Liver (tissue), 9 donors: ENCODE results near the gene TMEM233. TPM values are rescaled to one million over a fixed set of nuclear protein-coding genes. Genes with fewer than 3 reads are reported as not detected.

Source experiments
- DNase-seq: peaks from one replicate; pipeline ENCODE4 v3.0.0-alpha.2; 2017; ENCODE audit warnings: low spot score
- H3K27ac ChIP-seq, 2 donors: one replicate each; pipeline ENCODE4 v1.7.0; 2013; ENCODE audit warnings: inconsistent platforms in 2 of 2, low read length in 2 of 2, control low read depth in 1 of 2, low read depth in 1 of 2, mild to moderate bottlenecking in 1 of 2
- H3K27me3 ChIP-seq, 4 donors: one replicate each; pipeline versions ENCODE4 v1.6.1 to v1.7.0; 2013; ENCODE audit warnings: low read length in 3 of 4, inconsistent platforms in 1 of 4, mild to moderate bottlenecking in 1 of 4, moderate library complexity in 1 of 4; ENCODE audit not compliant: control insufficient read depth in 4 of 4, insufficient read depth in 4 of 4
- H3K36me3 ChIP-seq, 4 donors: one replicate each; pipeline versions ENCODE4 v1.6.1 to v1.7.0; 2013; ENCODE audit warnings: low read length in 3 of 4, mild to moderate bottlenecking in 3 of 4, low read depth in 1 of 4, moderate library complexity in 1 of 4; ENCODE audit not compliant: control insufficient read depth in 4 of 4, insufficient read depth in 3 of 4
- H3K4me1 ChIP-seq, 4 donors: one replicate each; pipeline versions ENCODE4 v1.6.1 to v1.7.0; 2013; ENCODE audit warnings: low read length in 3 of 4, mild to moderate bottlenecking in 3 of 4, moderate library complexity in 1 of 4; ENCODE audit not compliant: control insufficient read depth in 4 of 4, insufficient read depth in 4 of 4
- H3K4me3 ChIP-seq, 3 donors: one replicate each; pipeline versions ENCODE4 v1.6.1 to v1.7.0; 2013; ENCODE audit warnings: low read length in 3 of 3, control low read depth in 1 of 3, low read depth in 1 of 3, mild to moderate bottlenecking in 1 of 3
- H3K9ac ChIP-seq, 2 donors: one replicate each; pipeline ENCODE4 v1.7.0; 2013; ENCODE audit warnings: low read length in 2 of 2, mild to moderate bottlenecking in 2 of 2, moderate library complexity in 2 of 2, control low read depth in 1 of 2, low read depth in 1 of 2
- H3K9me3 ChIP-seq, 4 donors: one replicate each; pipeline versions ENCODE4 v1.6.1 to v1.7.0; 2013; ENCODE audit warnings: low read length in 3 of 4; ENCODE audit not compliant: control insufficient read depth in 4 of 4
- CTCF ChIP-seq: fragments of 150-350 bp; IDR thresholded peaks from 2 replicates; pipeline ENCODE4 v1.5.1; 2017; ENCODE audit warnings: improper control_type of control experiment, low read depth, low read length; ENCODE audit not compliant: missing input control
- FOXA1 ChIP-seq: IDR thresholded peaks from 2 replicates; pipeline ENCODE4 v1.6.1; 2016; ENCODE audit warnings: antibody characterized with exemption
- FOXA2 ChIP-seq: IDR thresholded peaks from 2 replicates; pipeline ENCODE4 v1.6.1; 2016; ENCODE audit warnings: antibody characterized with exemption
- GABPA ChIP-seq, 2 donors: IDR thresholded peaks in 1 of 2; conservative IDR thresholded peaks in 1 of 2; 2 replicates each; pipeline ENCODE4 v1.6.1; 2016; ENCODE audit warnings: antibody characterized with exemption in 2 of 2, mild to moderate bottlenecking in 1 of 2, moderate library complexity in 1 of 2
- HNF4A ChIP-seq, 2 donors: conservative IDR thresholded peaks; 2 replicates each; pipeline ENCODE4 v1.6.1; 2016; ENCODE audit warnings: antibody characterized with exemption in 2 of 2, mild to moderate bottlenecking in 2 of 2
- HNF4G ChIP-seq: IDR thresholded peaks from 2 replicates; pipeline ENCODE4 v1.6.1; 2016; ENCODE audit warnings: antibody characterized with exemption
- JUND ChIP-seq, 2 donors: IDR thresholded peaks; 2 replicates each; pipeline ENCODE4 v1.6.1; 2016; ENCODE audit warnings: antibody characterized with exemption in 2 of 2
- NR2F2 ChIP-seq: IDR thresholded peaks from 2 replicates; pipeline ENCODE4 v1.6.1; 2016; ENCODE audit warnings: antibody characterized with exemption
- RAD21 ChIP-seq, 2 donors: IDR thresholded peaks; 2 replicates each; pipeline ENCODE4 v1.6.1; 2016; ENCODE audit warnings: antibody characterized with exemption in 2 of 2, mild to moderate bottlenecking in 2 of 2
- RXRA ChIP-seq, 2 donors: IDR thresholded peaks; 2 replicates each; pipeline ENCODE4 v1.6.1; 2017 to 2018; ENCODE audit warnings: antibody characterized with exemption in 2 of 2, mild to moderate bottlenecking in 1 of 2
- SP1 ChIP-seq: IDR thresholded peaks from 2 replicates; pipeline ENCODE4 v1.6.1; 2018; ENCODE audit warnings: antibody characterized with exemption, mild to moderate bottlenecking
- TAF1 ChIP-seq: conservative IDR thresholded peaks from 2 replicates; pipeline ENCODE4 v1.6.1; 2016; ENCODE audit warnings: antibody characterized with exemption, mild to moderate bottlenecking
- YY1 ChIP-seq: IDR thresholded peaks from 2 replicates; pipeline ENCODE4 v1.6.1; 2016; ENCODE audit warnings: antibody characterized with exemption, mild to moderate bottlenecking
- WGBS: extraction: QIAGEN DNeasy Blood & Tissue Kit; methylation state at CpG from one replicate; pipeline ENCODE4 v1.1.7; 2013; 5-methylcytosine and 5-hydroxymethylcytosine counted together
- polyA plus RNA-seq, 2 donors: library from polyadenylated mRNA; stranded (reverse) in 1 of 2; unstranded in 1 of 2; fragments of 200-250 nt in 1 of 2; fragments of >200 nt in 1 of 2; fragmentation: Nextera tagmentation in 1 of 2; extraction: Ambion mirVana in 1 of 2; gene quantifications; one replicate each; pipeline versions ENCODE4 v1.2.1 to v1.2.3, GENCODE V29; 2013 to 2015
- total RNA-seq, 2 donors: library from RNA; depleted of rRNA; stranded (reverse); fragments of >200 nt; gene quantifications; one replicate each; pipeline ENCODE4 v1.2.3, GENCODE V29; 2014
- TF ChIP-seq, protein P1 (sequence below): IDR thresholded peaks from 2 replicates; pipeline ENCODE4 v1.6.1; 2016; ENCODE audit warnings: antibody characterized with exemption
- TF ChIP-seq, protein P2 (sequence below): IDR thresholded peaks from 2 replicates; pipeline ENCODE4 v1.6.1; 2016; ENCODE audit warnings: antibody characterized with exemption, mild to moderate bottlenecking
- TF ChIP-seq, protein P3 (sequence below): IDR thresholded peaks from 2 replicates; pipeline ENCODE4 v1.6.1; 2016; ENCODE audit warnings: antibody characterized with exemption
- TF ChIP-seq, protein P4 (sequence below): IDR thresholded peaks from 2 replicates; pipeline ENCODE4 v1.6.1; 2016; ENCODE audit warnings: antibody characterized with exemption
- donor health status: healthy.
- donor health status: healthy.
- donor health status: healthy.
- donor health status: healthy.
- donor health status: healthy.

The TMEM233 gene
- total and polyA plus RNA-seq, 4 donors = 0.05 to 0.17 (median 0.09) TPM

DNA sequence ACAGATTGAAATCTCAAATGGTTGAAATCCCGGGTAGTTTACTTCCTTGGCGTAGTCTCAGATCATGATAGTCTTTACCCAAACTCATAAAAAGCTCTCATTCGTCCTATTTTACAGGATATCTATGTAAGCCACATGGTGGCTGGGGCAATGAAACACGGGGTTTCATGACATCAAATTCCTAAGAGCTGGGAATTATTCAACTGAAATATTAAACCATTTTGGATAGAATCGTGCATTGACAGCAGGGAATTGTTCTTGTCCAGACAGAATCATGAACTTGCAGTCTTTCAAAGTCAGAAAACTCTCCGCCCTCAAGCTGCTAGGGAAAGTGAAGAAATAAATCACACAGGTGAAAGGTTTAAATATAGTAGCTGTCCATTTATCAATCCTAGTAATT is 41.2 kb downstream of the TMEM233 start:
- Histone ChIP-seq H3K36me3 (no peaks in the 10 kb centered on the region), H3K4me1 (no peaks in the 10 kb centered on the region), H3K27me3 (no peaks in the 10 kb centered on the region), H3K27ac (no peak overlapping the region), H3K9ac (no peak overlapping the region), H3K9me3 (no peaks in the 10 kb centered on the region), H3K4me3 (no peak overlapping the region)
- 71% methylated on average over 6 of the region's 6 CpGs for WGBS
- DNase-seq = no peak
- TF ChIP-seq CTCF (no peak), JUND (IDR thresholded peaks at IDR 0.05) (no peak), HNF4G (no peak), FOXA2 (no peak), SP1 (no peak), HNF4A (conservative IDR thresholded peaks at IDR 0.05) (no peak), NR2F2 (no peak), FOXA1 (no peak), RXRA (IDR thresholded peaks at IDR 0.05) (no peak), TAF1 (no peak)
- TF ChIP-seq, protein P1, sequence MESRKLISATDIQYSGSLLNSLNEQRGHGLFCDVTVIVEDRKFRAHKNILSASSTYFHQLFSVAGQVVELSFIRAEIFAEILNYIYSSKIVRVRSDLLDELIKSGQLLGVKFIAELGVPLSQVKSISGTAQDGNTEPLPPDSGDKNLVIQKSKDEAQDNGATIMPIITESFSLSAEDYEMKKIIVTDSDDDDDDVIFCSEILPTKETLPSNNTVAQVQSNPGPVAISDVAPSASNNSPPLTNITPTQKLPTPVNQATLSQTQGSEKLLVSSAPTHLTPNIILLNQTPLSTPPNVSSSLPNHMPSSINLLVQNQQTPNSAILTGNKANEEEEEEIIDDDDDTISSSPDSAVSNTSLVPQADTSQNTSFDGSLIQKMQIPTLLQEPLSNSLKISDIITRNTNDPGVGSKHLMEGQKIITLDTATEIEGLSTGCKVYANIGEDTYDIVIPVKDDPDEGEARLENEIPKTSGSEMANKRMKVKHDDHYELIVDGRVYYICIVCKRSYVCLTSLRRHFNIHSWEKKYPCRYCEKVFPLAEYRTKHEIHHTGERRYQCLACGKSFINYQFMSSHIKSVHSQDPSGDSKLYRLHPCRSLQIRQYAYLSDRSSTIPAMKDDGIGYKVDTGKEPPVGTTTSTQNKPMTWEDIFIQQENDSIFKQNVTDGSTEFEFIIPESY = no peak
- TF ChIP-seq, protein P2, sequence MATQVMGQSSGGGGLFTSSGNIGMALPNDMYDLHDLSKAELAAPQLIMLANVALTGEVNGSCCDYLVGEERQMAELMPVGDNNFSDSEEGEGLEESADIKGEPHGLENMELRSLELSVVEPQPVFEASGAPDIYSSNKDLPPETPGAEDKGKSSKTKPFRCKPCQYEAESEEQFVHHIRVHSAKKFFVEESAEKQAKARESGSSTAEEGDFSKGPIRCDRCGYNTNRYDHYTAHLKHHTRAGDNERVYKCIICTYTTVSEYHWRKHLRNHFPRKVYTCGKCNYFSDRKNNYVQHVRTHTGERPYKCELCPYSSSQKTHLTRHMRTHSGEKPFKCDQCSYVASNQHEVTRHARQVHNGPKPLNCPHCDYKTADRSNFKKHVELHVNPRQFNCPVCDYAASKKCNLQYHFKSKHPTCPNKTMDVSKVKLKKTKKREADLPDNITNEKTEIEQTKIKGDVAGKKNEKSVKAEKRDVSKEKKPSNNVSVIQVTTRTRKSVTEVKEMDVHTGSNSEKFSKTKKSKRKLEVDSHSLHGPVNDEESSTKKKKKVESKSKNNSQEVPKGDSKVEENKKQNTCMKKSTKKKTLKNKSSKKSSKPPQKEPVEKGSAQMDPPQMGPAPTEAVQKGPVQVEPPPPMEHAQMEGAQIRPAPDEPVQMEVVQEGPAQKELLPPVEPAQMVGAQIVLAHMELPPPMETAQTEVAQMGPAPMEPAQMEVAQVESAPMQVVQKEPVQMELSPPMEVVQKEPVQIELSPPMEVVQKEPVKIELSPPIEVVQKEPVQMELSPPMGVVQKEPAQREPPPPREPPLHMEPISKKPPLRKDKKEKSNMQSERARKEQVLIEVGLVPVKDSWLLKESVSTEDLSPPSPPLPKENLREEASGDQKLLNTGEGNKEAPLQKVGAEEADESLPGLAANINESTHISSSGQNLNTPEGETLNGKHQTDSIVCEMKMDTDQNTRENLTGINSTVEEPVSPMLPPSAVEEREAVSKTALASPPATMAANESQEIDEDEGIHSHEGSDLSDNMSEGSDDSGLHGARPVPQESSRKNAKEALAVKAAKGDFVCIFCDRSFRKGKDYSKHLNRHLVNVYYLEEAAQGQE = no peak

- Histone ChIP-seq H3K4me3 (no peak overlapping the region), H3K4me1 (no peaks in the 10 kb centered on the region), H3K36me3 (no peaks in the 10 kb centered on the region), H3K27ac (no peak overlapping the region), H3K9ac (no peak overlapping the region), H3K9me3 (no peaks in the 10 kb centered on the region), H3K27me3 (no peaks in the 10 kb centered on the region)
- WGBS = 71% methylated on average over 4 of the region's 4 CpGs
- no peak for DNase-seq
- TF ChIP-seq, protein P3, sequence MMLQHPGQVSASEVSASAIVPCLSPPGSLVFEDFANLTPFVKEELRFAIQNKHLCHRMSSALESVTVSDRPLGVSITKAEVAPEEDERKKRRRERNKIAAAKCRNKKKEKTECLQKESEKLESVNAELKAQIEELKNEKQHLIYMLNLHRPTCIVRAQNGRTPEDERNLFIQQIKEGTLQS = no peak
- TF ChIP-seq FOXA2 (no peak), GABPA (IDR thresholded peaks at IDR 0.05 in 1 of 2, conservative IDR thresholded peaks at IDR 0.05 in 1 of 2) (no peak), TAF1 (no peak), YY1 (no peak), SP1 (no peak), JUND (IDR thresholded peaks at IDR 0.05) (no peak), RAD21 (IDR thresholded peaks at IDR 0.05) (no peak), FOXA1 (no peak), NR2F2 (no peak), RXRA (IDR thresholded peaks at IDR 0.05) (no peak), HNF4A (conservative IDR thresholded peaks at IDR 0.05) (no peak), CTCF (no peak)
- TF ChIP-seq, protein P2 = no peak
- TF ChIP-seq, protein P4, sequence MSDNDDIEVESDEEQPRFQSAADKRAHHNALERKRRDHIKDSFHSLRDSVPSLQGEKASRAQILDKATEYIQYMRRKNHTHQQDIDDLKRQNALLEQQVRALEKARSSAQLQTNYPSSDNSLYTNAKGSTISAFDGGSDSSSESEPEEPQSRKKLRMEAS = no peak
Observed at GRCh38 chr12:119642986-119643385, 49.4 kb downstream of the TMEM233 start.
